ENCODE results near the gene GAL3ST2.
"Not testable (repeated sequence)": the region's sequence is repeated elsewhere in the genome, so short reads cannot be mapped to it uniquely, and the experiment has no call there.

GAL3ST2 gene

DNA sequence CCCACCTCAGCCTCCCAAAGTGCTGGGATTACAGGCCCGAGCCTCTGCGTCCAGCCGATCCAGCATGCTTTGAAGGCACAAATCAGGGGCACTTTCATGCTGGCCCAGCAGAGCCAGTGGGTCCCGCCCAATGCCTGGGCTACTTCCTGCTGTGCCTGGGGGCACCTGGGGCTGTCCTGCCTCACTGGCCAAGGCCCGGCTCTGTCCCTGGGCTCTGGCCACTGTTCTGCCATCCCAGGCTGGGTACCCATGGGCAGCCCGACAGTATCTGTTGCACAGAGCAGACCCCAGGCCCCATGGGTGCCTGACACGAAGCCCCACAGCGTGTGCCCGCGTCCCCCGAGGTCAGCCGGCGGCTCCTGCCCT is 6.8 kb upstream of the GAL3ST2 start:
- DNase-seq, result no peak

DNA sequence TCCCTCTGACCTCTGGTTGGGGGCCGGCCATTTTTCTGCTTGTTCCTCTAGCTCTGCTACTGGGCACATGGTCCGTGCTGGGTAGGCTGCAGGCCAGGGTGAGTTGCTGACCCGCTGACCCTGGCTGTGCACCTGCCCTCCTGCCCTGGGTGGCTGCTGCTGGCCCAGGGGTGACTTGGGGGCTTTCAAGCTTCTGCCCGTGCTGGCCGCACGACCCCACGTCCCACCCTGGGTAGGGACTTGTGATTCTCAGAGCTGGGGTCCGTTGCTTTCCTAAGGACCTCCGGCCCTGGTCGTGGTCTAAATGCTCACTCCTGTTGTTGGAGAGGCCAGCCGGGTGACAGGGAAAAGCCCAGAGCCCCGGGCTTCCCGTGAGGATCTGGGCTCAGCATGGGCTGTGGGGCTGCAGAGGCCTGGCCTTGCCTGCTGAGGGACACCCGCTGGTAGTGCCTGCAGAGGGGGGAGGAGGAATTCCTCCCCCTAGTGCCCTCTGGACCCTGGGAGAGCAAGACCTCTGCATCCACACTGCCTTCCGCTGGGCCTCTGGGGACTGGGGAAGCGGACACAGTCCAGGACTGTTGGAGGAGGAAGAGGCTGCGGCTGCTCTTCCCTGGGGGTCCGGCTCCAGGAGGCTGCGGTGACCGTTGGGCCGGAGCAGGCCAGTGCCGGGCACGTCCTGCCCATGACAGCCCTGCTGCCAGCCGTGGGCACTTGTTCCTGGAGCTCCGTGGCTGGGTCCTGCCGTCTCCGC is 6.3 kb upstream of the GAL3ST2 start:
- DNase-seq, result no peak

GRCh38 chr2:241770936-241771285 is 5.7 kb upstream of the GAL3ST2 start:
- DNase-seq, result no peak

DNA sequence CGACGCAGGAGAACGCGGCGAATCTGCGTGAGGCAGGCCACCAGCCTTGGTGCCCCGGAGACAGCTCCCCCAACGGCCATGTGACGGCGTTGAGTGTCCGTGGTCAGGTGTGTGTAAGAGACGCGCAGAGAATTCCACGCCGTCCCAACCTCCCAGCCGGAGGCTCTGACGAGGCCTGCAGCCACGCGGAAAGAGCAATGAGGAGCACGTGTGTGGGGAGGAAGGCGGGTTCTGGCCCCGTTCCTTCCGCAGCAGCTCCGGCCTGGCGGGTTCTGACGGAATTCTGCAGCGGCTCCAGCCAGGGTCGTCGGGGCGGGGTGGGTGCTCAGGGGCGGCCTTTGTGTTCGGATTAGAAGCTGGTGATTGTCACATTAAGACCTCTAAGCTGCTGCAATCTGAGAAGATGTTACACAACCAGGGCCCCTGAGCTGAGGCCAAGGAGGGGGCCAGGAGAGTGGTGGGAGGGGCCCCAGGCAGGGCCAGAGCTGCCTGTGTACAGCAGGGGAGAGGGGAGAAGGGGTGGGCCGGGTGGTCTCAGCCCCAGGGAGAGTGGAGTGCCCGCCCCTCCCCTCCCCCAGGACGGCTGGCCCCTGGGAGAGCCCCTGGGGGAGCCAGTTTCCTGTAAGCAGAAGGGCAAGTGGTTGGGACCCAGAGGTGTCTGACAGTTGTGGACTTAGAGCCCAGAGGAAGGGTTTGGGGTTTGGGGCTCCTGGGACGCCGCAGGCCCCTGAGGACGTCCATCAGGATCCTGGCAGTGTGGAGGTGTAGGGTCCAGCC is 5.1 kb upstream of the GAL3ST2 start:
- DNase-seq, result peak; percentile 97

DNA sequence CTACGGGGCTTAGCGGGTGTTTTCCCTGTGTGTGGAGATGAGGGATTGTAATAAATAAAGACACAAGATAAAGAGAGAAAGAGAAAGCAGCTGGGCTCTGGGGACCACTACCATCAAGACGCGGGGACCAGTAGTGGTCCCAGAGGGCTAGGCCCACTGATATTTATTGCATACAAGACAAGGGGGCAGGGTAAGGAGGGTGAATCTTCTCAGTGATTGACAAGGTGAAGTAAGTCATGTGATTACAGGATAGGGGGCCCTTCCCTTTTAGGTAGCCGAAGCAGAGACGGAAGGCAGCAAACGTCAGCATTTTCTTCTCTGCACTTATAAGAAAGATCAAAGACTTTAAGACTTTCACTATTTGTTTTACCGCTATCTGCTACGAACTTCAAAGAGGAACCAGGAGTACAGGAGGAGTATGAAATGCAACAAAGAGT is 4.5 kb upstream of the GAL3ST2 start:
- DNase-seq, result peak; percentile 86

- DNase-seq, result no peak
These were observed 2.9 kb upstream of the GAL3ST2 start for GRCh38 chr2:241773511-241774418.

GRCh38 chr2:241774419-241775222 is 2.0 kb upstream of the GAL3ST2 start:
- no peak for DNase-seq

DNA sequence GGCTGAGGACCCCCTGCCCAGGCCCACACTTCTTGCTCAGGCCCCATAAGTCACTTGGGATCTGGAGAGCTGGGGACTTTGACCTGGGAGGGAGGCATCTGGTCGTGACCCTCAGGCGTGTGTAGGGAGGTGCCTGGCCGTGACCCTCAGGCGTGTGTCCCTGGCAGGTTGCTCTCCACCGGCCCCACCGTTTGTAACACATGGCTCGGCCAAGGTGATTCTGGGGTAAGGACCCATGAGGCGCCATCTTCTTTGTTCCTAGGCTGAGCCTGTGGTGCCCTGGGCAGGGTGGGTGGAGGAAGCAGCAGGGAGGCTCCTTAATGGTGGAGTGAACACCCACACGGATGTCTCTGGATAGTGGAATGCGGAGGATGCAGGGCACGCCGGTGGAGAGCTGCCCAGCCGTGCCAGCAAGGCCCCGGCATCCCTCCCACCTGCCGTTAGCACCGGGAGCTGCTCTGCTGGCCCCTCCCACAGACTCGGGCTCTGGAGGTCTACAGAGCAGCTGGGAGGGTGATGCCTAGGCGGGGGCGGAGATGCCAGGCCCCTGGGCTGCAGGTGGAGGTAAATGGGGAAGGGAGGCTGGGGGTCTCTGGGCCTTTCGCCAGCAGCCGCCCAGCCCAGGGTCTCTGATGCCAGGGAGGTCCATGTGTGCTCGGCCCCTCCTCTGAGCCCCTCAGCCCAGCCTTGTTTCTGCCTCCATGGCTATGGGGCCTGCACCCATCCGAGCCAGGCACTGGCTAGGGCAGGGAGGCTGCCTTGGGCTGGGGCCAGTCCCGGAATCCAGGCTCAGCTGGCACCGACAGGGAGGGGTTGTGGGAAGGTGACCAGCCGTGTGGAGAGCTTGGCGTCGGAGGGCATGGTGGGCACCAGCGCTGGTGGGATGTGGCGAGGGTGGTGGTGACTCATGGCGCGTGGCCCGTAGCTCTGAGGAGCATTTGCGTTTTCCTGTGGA is 1.1 kb upstream of the GAL3ST2 start:
- no peak for DNase-seq

- no peak for DNase-seq
These were observed 606 bp downstream of the GAL3ST2 start for GRCh38 chr2:241777170-241777685.

- no peak for DNase-seq
These were observed 1.3 kb downstream of the GAL3ST2 start for GRCh38 chr2:241777686-241778627.

GRCh38 chr2:241780939-241781569 is 4.4 kb downstream of the GAL3ST2 start:
- no peak for DNase-seq

DNA sequence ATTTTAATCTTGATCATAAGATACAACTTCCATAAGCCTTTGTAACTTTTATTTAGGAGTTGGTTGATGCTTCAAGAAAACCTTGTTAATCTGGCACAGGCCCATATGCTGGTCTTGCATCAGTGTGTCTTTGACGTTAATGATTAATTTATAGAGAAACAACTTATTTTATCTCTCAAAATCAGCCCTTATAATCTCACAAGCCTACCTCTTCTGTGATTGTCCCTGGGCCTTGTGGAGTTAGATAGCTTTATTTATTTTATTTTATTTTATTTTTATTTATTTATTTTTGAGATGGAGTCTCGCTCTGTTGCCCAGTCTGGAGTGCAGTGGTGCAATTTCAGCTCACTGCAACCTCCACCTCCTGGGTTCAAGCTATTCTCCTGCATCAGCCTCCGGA is 5.4 kb downstream of the GAL3ST2 start:
- not testable (repeated sequence) for DNase-seq

GRCh38 chr2:241788135-241788534 is 11.5 kb downstream of the GAL3ST2 start:
- no peak for DNase-seq

DNA sequence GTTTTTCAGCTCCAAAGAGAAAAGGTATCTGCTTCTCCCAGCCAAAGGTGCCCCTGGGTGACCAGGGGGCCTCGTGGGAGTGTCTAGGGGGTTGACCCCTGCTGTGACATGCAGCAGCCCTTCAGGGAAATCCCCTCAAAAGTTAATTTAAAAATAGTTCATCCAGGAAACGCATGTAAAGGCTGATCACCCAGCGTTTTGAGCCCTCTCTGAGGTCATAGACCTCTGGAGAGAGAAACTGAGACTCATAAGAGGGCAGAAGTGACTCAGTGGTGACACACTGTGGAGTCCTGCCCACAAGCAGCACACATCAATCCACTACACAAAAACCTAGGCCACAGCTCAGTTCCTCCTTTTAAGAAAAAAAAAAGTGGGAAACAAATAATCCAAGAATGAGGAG is 11.9 kb downstream of the GAL3ST2 start:
- no peak for DNase-seq

- not testable (repeated sequence) for DNase-seq
These were observed 14.8 kb downstream of the GAL3ST2 start for GRCh38 chr2:241791385-241791784.

GRCh38 chr2:241793385-241793784 is 16.8 kb downstream of the GAL3ST2 start:
- DNase-seq, result no peak

GRCh38 chr2:241794250-241794823 is 17.7 kb downstream of the GAL3ST2 start:
- DNase-seq, result no peak

- no peak for DNase-seq
These were observed 18.7 kb downstream of the GAL3ST2 start for GRCh38 chr2:241795021-241795999.
